ENCODE measurements around the gene SMOC1. TPM values are rescaled to one million over a fixed set of nuclear protein-coding genes. Genes with fewer than 3 reads are reported as not detected.

Gene SMOC1
- total RNA-seq, 1 experiment from 2014 or later: not detected

DNA sequence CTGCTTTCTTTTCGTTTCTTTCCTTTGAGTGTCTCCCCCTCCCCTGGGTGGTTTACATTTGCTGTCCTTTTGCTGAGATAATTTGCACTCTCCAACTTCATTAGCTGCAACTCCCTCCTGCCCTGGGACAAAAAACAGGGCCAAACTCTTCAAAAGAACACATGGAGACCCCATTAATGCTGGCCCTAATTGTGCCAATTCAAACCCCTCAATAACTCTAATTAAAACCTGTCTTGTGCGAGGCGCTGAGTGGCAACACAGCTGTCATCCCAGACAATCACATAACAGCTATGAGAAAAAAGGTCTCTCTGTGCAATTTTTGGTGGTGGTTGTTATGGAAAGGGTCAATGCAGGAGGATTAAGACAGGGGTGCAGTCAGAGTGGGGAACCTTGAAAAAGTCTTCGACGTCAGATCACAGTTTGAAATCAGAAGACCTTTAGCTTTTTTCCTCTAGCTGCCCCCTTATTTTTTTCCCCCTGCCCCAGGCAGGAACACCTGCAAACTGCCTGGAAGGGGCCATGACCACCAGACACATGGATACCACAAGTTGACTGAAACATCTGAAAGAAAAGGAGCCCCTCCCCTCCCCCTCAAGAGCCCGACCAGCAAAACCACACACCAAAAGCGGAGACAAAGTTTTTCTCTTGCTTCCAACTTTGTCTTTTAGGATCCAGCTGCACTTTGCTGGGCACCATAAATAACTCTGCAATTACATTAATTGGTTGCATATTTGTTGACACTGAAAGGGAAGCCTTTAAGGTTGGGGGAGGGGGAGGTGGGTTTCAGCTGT is 26.5 kb upstream of the SMOC1 start:
- TF ChIP-seq, protein P1, sequence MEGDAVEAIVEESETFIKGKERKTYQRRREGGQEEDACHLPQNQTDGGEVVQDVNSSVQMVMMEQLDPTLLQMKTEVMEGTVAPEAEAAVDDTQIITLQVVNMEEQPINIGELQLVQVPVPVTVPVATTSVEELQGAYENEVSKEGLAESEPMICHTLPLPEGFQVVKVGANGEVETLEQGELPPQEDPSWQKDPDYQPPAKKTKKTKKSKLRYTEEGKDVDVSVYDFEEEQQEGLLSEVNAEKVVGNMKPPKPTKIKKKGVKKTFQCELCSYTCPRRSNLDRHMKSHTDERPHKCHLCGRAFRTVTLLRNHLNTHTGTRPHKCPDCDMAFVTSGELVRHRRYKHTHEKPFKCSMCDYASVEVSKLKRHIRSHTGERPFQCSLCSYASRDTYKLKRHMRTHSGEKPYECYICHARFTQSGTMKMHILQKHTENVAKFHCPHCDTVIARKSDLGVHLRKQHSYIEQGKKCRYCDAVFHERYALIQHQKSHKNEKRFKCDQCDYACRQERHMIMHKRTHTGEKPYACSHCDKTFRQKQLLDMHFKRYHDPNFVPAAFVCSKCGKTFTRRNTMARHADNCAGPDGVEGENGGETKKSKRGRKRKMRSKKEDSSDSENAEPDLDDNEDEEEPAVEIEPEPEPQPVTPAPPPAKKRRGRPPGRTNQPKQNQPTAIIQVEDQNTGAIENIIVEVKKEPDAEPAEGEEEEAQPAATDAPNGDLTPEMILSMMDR (conservative IDR thresholded peaks at IDR 0.05): no peak
- no peak for TF ChIP-seq EZH2 (IDR thresholded peaks at IDR 0.05; ENCODE audit: low read depth)
- Histone ChIP-seq H3K4me1 (replicated peaks; ENCODE audit: insufficient read depth) (no peaks in the 10 kb centered on the region; the same call in 1 of the 2 replicates), H3K4me2 (no peak overlapping the region), H3K4me3 (no peak overlapping the region), H3F3A (ENCODE audit: insufficient read depth, low read depth) (no peaks in the 10 kb centered on the region), H2AFZ (no peak overlapping the region), H3K27me3 (ENCODE audit: insufficient read depth, low read depth) (peaks cover 33% of the 10 kb centered on the region), H3K36me3 (ENCODE audit: low read depth) (no peaks in the 10 kb centered on the region), H4K20me1 (ENCODE audit: insufficient read depth) (no peaks in the 10 kb centered on the region), H3K79me2 (ENCODE audit: low read depth) (no peaks in the 10 kb centered on the region), H3K9me2 (ENCODE audit: insufficient read depth) (no peaks in the 10 kb centered on the region), H3K27ac (no peak overlapping the region), H3K9me3 (ENCODE audit: insufficient read depth, low read depth) (no peaks in the 10 kb centered on the region)
- ChIA-PET POLR2A (ENCODE audit: unreplicated experiment) (no interaction called here), CTCF (no interaction called here)
- intact Hi-C loops (cut with micrococcal nuclease; ENCODE audit: unreplicated experiment): no loop called here
- no TSS peak for BruUV-seq (replicated peaks)
- no peak for DNase-seq

- DNase-seq: no peak
- BruUV-seq (replicated peaks): no TSS peak
- H2AFZ ChIP-seq: no peak overlapping the region
- ChIA-PET POLR2A (ENCODE audit: unreplicated experiment) (interaction anchor here (0.6 kb wide), 1 partner anchor 43 kb away, joined by 4 read pairs; no protein-coding TSS in a partner anchor), CTCF (no interaction called here)
- no peaks in the 10 kb centered on the region; the same call in 1 of the 2 replicates for H3K4me1 ChIP-seq (replicated peaks; ENCODE audit: insufficient read depth)
- no peak overlapping the region for H3K27ac ChIP-seq
- H3K79me2 ChIP-seq (ENCODE audit: low read depth): no peaks in the 10 kb centered on the region
- intact Hi-C loops (cut with micrococcal nuclease; ENCODE audit: unreplicated experiment): no loop called here
- H4K20me1 ChIP-seq (ENCODE audit: insufficient read depth): no peaks in the 10 kb centered on the region
- peaks cover 33% of the 10 kb centered on the region for H3K27me3 ChIP-seq (ENCODE audit: insufficient read depth, low read depth)
- no peaks in the 10 kb centered on the region for H3K9me3 ChIP-seq (ENCODE audit: insufficient read depth, low read depth)
- H3K36me3 ChIP-seq (ENCODE audit: low read depth): no peaks in the 10 kb centered on the region
- H3K9me2 ChIP-seq (ENCODE audit: insufficient read depth): no peaks in the 10 kb centered on the region
- H3K4me3 ChIP-seq: no peak overlapping the region
- TF ChIP-seq, protein P1 (conservative IDR thresholded peaks at IDR 0.05): no peak
- TF ChIP-seq EZH2 (IDR thresholded peaks at IDR 0.05; ENCODE audit: low read depth): no peak
- H3F3A ChIP-seq (ENCODE audit: insufficient read depth, low read depth): no peaks in the 10 kb centered on the region
- no peak overlapping the region for H3K4me2 ChIP-seq
Observed at GRCh38 chr14:69853774-69854173, 25.4 kb upstream of the SMOC1 start.

GRCh38 chr14:69854598-69854997 is 24.6 kb upstream of the SMOC1 start:
- DNase-seq: no peak
- Histone ChIP-seq H3K9me3 (ENCODE audit: insufficient read depth, low read depth) (no peaks in the 10 kb centered on the region), H3F3A (ENCODE audit: insufficient read depth, low read depth) (no peaks in the 10 kb centered on the region), H3K9me2 (ENCODE audit: insufficient read depth) (no peaks in the 10 kb centered on the region), H3K27me3 (ENCODE audit: insufficient read depth, low read depth) (peaks cover 37% of the 10 kb centered on the region), H3K4me1 (replicated peaks; ENCODE audit: insufficient read depth) (no peaks in the 10 kb centered on the region; the same call in 1 of the 2 replicates), H3K4me2 (no peak overlapping the region), H4K20me1 (ENCODE audit: insufficient read depth) (no peaks in the 10 kb centered on the region), H2AFZ (no peak overlapping the region), H3K36me3 (ENCODE audit: low read depth) (no peaks in the 10 kb centered on the region), H3K79me2 (ENCODE audit: low read depth) (no peaks in the 10 kb centered on the region), H3K4me3 (no peak overlapping the region), H3K27ac (no peak overlapping the region)
- intact Hi-C loops (cut with micrococcal nuclease; ENCODE audit: unreplicated experiment): no loop called here
- ChIA-PET POLR2A (ENCODE audit: unreplicated experiment) (no interaction called here), CTCF (no interaction called here)
- BruUV-seq (replicated peaks): no TSS peak
- TF ChIP-seq EZH2 (IDR thresholded peaks at IDR 0.05; ENCODE audit: low read depth): no peak
- TF ChIP-seq, protein P1 (conservative IDR thresholded peaks at IDR 0.05): no peak
